GM12891 (cell line): Measurements from ENCODE around the gene TCF7.
"Not testable (repeated sequence)": the region's sequence is repeated elsewhere in the genome, so short reads cannot be mapped to it uniquely, and the experiment has no call there.

Experiments
- PAX5 ChIP-seq: IDR thresholded peaks from 2 replicates; pipeline ENCODE4 v1.6.1; 2011; ENCODE audit warnings: low read length, moderate library complexity, mild to moderate bottlenecking; ENCODE audit not compliant: insufficient read depth, severe bottlenecking
- POLR2A ChIP-seq: IDR thresholded peaks from 2 replicates; pipeline ENCODE4 v1.6.1; 2011; ENCODE audit warnings: low read depth, low read length, control low read depth
- POLR2AphosphoS5 ChIP-seq: IDR thresholded peaks from 2 replicates; pipeline ENCODE4 v1.6.1; 2011; ENCODE audit warnings: low read depth, low read length, control low read depth
- SPI1 ChIP-seq: IDR thresholded peaks from 2 replicates; pipeline ENCODE4 v1.6.1; 2011; ENCODE audit warnings: low read depth, low read length, control low read depth
- TAF1 ChIP-seq: IDR thresholded peaks from 2 replicates; pipeline ENCODE4 v1.6.1; 2011; ENCODE audit warnings: low read depth, low read length, control low read depth

DNA sequence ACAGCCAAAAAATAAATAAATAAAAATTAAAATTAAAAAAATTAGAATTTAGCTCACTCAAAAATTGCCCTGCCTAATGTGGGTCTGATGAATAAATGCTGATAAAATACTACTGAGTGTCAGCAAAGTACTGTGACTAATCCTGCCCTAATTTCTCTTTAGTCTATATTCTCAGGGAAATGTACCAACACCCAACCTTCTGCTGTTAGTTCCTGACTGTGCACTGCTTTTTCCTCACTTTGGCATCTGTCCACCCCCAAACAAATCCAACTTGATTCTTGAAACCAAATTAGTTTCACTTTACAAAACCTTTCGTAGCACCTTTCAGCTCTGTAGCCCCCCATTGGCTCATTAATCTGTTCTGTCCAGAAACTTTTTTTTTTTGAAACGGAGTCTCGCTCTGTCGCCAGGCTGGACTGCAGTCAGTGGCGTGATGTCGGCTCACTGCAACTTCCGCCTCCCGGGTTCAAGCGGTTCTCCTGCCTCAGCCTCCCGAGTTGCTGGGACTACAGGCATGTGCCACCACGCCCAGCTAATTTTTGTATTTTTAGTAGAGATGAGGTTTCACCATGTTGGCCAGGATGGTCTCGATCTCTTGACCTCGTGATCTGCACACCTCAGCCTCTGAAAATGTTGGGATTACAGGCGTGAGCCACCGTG is 37.8 kb downstream of the TCF7 start:
- not testable (repeated sequence) for TF ChIP-seq TAF1, SPI1, POLR2AphosphoS5, POLR2A, PAX5
